SK-N-SH (cell line): ENCODE measurements around the gene DOK6. TPM values are rescaled to one million over a fixed set of nuclear protein-coding genes. Genes with fewer than 3 reads are reported as not detected.

Source experiments
- CTCF ChIA-PET: fragments of 300-600, 350-600 bp; formaldehyde crosslinking; extraction: SDS; loops from one replicate; lab custom pipeline; 2021; lab: Yijun Ruan, JAX
- POLR2A ChIA-PET: fragments of 350-600 bp; sonication (Branson Sonifier 250); formaldehyde crosslinking; extraction: SDS; loops from one replicate; lab custom pipeline; 2020; ENCODE audit warnings: antibody characterized with exemption, inconsistent platforms; lab: Yijun Ruan, JAX
- DNase-seq: peaks from one replicate; pipeline ENCODE4 v3.0.0; 2012
- H2AFZ ChIP-seq: fragments of 200-600 bp; sonication (generic); 2 replicates; pipeline ENCODE4 v1.8.1; 2016; ENCODE audit warnings: antibody characterized with exemption, mild to moderate bottlenecking, low read depth
- H3F3A ChIP-seq: fragments of 200-600 bp; sonication (generic); replicated peaks from 2 replicates; pipeline ENCODE3; 2016; ENCODE audit warnings: antibody characterized with exemption, mild to moderate bottlenecking; ENCODE audit not compliant: insufficient read depth
- H3K27ac ChIP-seq, 2 experiments: fragments of 200-500 bp in 1 of 2; fragments of 200-600 bp in 1 of 2; sonication (Bioruptor generic) in 1 of 2; sonication (generic), shearing (Covaris generic) in 1 of 2; 2 replicates each; pipeline versions ENCODE4 v1.5.1 to v1.6.1; 2014 to 2016; ENCODE audit warnings: low read depth in 2 of 2, inconsistent platforms in 1 of 2, low read length in 1 of 2, mild to moderate bottlenecking in 1 of 2, mixed read lengths in 1 of 2
- H3K27me3 ChIP-seq: fragments of 200-600 bp; sonication (generic), shearing (Covaris generic); 2 replicates; pipeline ENCODE4 v1.6.1; 2016; ENCODE audit warnings: mixed run types; ENCODE audit not compliant: insufficient read depth
- H3K36me3 ChIP-seq, 2 experiments: fragments of 200-500 bp in 1 of 2; fragments of 200-600 bp in 1 of 2; sonication (Bioruptor generic) in 1 of 2; sonication (generic) in 1 of 2; replicated peaks in 1 of 2; 2 replicates each; pipeline versions ENCODE3 to v1.5.1; 2014 to 2016; ENCODE audit warnings: low read length in 1 of 2, mild to moderate bottlenecking in 1 of 2; ENCODE audit not compliant: insufficient read depth in 2 of 2, control insufficient read depth in 1 of 2
- H3K4me1 ChIP-seq, 2 experiments: fragments of 200-500 bp in 1 of 2; fragments of 200-600 bp in 1 of 2; sonication (Bioruptor generic) in 1 of 2; sonication (generic), shearing (Covaris generic) in 1 of 2; 2 replicates each; pipeline versions ENCODE4 v1.5.1 to v1.6.1; 2014 to 2016; ENCODE audit warnings: low read depth in 1 of 2, low read length in 1 of 2, mixed run types in 1 of 2; ENCODE audit not compliant: insufficient read depth in 2 of 2, control insufficient read depth in 1 of 2
- H3K4me2 ChIP-seq: fragments of 200-600 bp; sonication (generic), shearing (Covaris generic); 2 replicates; pipeline ENCODE4 v1.6.1; 2017; ENCODE audit warnings: mixed run types
- H3K4me3 ChIP-seq, 2 experiments: fragments of 200-500 bp in 1 of 2; fragments of 200-600 bp in 1 of 2; sonication (Bioruptor generic) in 1 of 2; sonication (generic), shearing (Covaris generic) in 1 of 2; 2 replicates each; pipeline versions ENCODE4 v1.5.1 to v1.8.1; 2014 to 2016; ENCODE audit warnings: low read depth in 2 of 2, inconsistent platforms in 1 of 2, low read length in 1 of 2, mild to moderate bottlenecking in 1 of 2, mixed read lengths in 1 of 2, moderate library complexity in 1 of 2
- H3K79me2 ChIP-seq: fragments of 200-600 bp; sonication (generic); 2 replicates; pipeline ENCODE4 v1.8.1; 2017; ENCODE audit warnings: mild to moderate bottlenecking; ENCODE audit not compliant: insufficient read depth
- H3K9ac ChIP-seq: fragments of 200-600 bp; sonication (generic); 2 replicates; pipeline ENCODE4 v1.6.1; 2017; ENCODE audit warnings: mixed run types
- H3K9me2 ChIP-seq: fragments of 200-600 bp; sonication (generic); 2 replicates; pipeline ENCODE4 v1.6.1; 2017; ENCODE audit warnings: mixed run types
- H3K9me3 ChIP-seq: fragments of 200-600 bp; sonication (generic); 2 replicates; pipeline ENCODE4 v1.6.1; 2017; ENCODE audit warnings: mixed run types, mild to moderate bottlenecking, moderate library complexity
- H4K20me1 ChIP-seq: fragments of 200-600 bp; sonication (generic); 2 replicates; pipeline ENCODE4 v1.6.1; 2017; ENCODE audit warnings: mild to moderate bottlenecking, mixed run types; ENCODE audit not compliant: insufficient read depth
- CHD2 ChIP-seq: fragments of 150-350 bp; IDR thresholded peaks from 2 replicates; pipeline ENCODE4 v1.6.1; 2018; ENCODE audit warnings: low read length; ENCODE audit not compliant: partially characterized antibody
- EZH2phosphoT487 ChIP-seq: fragments of 200-600 bp; sonication (generic); IDR thresholded peaks from 2 replicates; pipeline ENCODE4 v1.6.1; 2017; ENCODE audit warnings: low read depth, mixed run types, mild to moderate bottlenecking, antibody characterized with exemption, moderate library complexity, borderline replicate concordance
- FOSL2 ChIP-seq: IDR thresholded peaks from 2 replicates; pipeline ENCODE4 v1.4.0; 2012; ENCODE audit warnings: low read depth, mild to moderate bottlenecking, moderate library complexity, borderline replicate concordance
- FOXJ3 ChIP-seq: sonication (generic); formaldehyde crosslinking; IDR thresholded peaks from 2 replicates; pipeline ENCODE4 v1.5.1; 2020; ENCODE audit warnings: mild to moderate bottlenecking, missing genetic modification reagents
- GABPA ChIP-seq: IDR thresholded peaks from 2 replicates; pipeline ENCODE4 v1.4.0; 2012; ENCODE audit warnings: low read depth, mild to moderate bottlenecking
- IRF3 ChIP-seq: fragments of 150-350 bp; IDR thresholded peaks from 2 replicates; pipeline ENCODE4 v1.6.1; 2016; ENCODE audit warnings: mild to moderate bottlenecking, low read depth, low read length
- JUND ChIP-seq: IDR thresholded peaks from 2 replicates; pipeline ENCODE4 v1.4.0; 2012
- MEF2A ChIP-seq: IDR thresholded peaks from 2 replicates; pipeline ENCODE4 v1.4.0; 2012; ENCODE audit warnings: low read depth, borderline replicate concordance
- POLR2AphosphoS5 ChIP-seq: IDR thresholded peaks from 2 replicates; pipeline ENCODE4 v1.6.1; 2012; ENCODE audit warnings: low read depth, low read length
- RAD21 ChIP-seq: IDR thresholded peaks from 2 replicates; pipeline ENCODE4 v1.6.1; 2012; ENCODE audit warnings: mild to moderate bottlenecking, low read length
- RFX5 ChIP-seq: IDR thresholded peaks from 2 replicates; pipeline ENCODE4 v1.6.1; 2012; ENCODE audit warnings: mild to moderate bottlenecking, improper control_type of control experiment, low read length
- RXRA ChIP-seq: IDR thresholded peaks from 2 replicates; pipeline ENCODE4 v1.4.0; 2012; ENCODE audit warnings: low read depth, mild to moderate bottlenecking, borderline replicate concordance
- TCF12 ChIP-seq: IDR thresholded peaks from 2 replicates; pipeline ENCODE4 v1.4.0; 2012
- USF1 ChIP-seq: IDR thresholded peaks from 2 replicates; pipeline ENCODE4 v1.4.0; 2012; ENCODE audit warnings: low read depth, borderline replicate concordance
- YY1 ChIP-seq: IDR thresholded peaks from 2 replicates; pipeline ENCODE4 v1.4.0; 2012; ENCODE audit warnings: low read depth, mild to moderate bottlenecking
- ZBTB33 ChIP-seq: IDR thresholded peaks from 2 replicates; pipeline ENCODE4 v1.4.0; 2012; ENCODE audit warnings: low read depth, borderline replicate concordance
- WGBS: methylation state at CpG from one replicate; pipeline ENCODE4 v1.1.6; 2017; ENCODE audit warnings: low lambda C conversion rate; 5-methylcytosine and 5-hydroxymethylcytosine counted together
- polyA plus RNA-seq, 3 experiments: library from polyadenylated mRNA; depleted of rRNA; stranded (reverse); fragments of >200 nt; gene quantifications; 2 replicates each; pipeline ENCODE4 v1.2.3, GENCODE V29; 2012
- TF ChIP-seq, protein P1 (sequence below): IDR thresholded peaks from 2 replicates; pipeline ENCODE4 v1.4.0; 2012; ENCODE audit warnings: low read depth
- TF ChIP-seq, protein P2 (sequence below): fragments of 150-350 bp; IDR thresholded peaks from 2 replicates; pipeline ENCODE4 v1.6.1; 2017; ENCODE audit warnings: antibody characterized with exemption, low read length, low read depth, borderline replicate concordance

The DOK6 gene
- polyA plus RNA-seq, 1 of the 3 experiments (the other 2 are of a cell fraction) = 3.9 TPM

DNA sequence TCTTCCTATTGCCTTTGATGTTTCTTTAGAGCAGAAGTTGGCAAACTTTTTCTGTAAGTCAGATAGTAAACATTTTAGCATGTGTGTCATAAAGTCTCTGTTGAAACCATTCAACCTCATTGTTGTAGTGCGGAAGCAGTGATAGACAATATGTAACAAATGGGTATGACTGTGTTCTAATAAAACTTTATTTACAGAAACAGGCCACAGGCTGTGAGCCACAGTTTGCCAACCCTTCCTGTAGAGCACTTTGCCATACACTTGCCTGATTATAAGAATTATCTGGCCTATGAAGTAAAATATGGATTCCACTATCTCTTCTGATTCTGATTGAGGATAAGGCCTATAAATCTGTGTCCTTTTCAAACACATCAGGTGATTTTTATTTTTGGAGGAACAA lies 237.4 kb downstream of the DOK6 start:
- 61% methylated on average over 1 of the region's 1 CpG for WGBS
- H3K27me3 ChIP-seq = no peaks in the 10 kb centered on the region
- no peak overlapping the region for H3K9ac ChIP-seq
- no peaks in the 10 kb centered on the region for H3F3A ChIP-seq
- TF ChIP-seq JUND (no peak), RXRA (no peak), FOXJ3 (no peak), FOSL2 (no peak), RAD21 (no peak), CHD2 (no peak), EZH2phosphoT487 (no peak), ZBTB33 (no peak), TCF12 (no peak), POLR2AphosphoS5 (no peak), GABPA (no peak), USF1 (no peak), IRF3 (no peak), RFX5 (no peak), MEF2A (no peak), YY1 (no peak)
- TF ChIP-seq, protein P1, sequence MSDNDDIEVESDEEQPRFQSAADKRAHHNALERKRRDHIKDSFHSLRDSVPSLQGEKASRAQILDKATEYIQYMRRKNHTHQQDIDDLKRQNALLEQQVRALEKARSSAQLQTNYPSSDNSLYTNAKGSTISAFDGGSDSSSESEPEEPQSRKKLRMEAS = no peak
- TF ChIP-seq, protein P2, sequence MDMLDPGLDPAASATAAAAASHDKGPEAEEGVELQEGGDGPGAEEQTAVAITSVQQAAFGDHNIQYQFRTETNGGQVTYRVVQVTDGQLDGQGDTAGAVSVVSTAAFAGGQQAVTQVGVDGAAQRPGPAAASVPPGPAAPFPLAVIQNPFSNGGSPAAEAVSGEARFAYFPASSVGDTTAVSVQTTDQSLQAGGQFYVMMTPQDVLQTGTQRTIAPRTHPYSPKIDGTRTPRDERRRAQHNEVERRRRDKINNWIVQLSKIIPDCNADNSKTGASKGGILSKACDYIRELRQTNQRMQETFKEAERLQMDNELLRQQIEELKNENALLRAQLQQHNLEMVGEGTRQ = no peak
- no peak overlapping the region for H3K4me2 ChIP-seq
- H3K9me3 ChIP-seq = no peaks in the 10 kb centered on the region
- no peaks in the 10 kb centered on the region for H3K9me2 ChIP-seq
- H3K79me2 ChIP-seq = no peaks in the 10 kb centered on the region
- H3K36me3 ChIP-seq = no peaks in the 10 kb centered on the region
- no peak overlapping the region for H2AFZ ChIP-seq
- no peaks in the 10 kb centered on the region; a peak in 1 of 4 replicates for H3K4me1 ChIP-seq
- CTCF ChIA-PET = no interaction called here
- DNase-seq = no peak
- no peak overlapping the region for H3K4me3 ChIP-seq
- no peaks in the 10 kb centered on the region for H4K20me1 ChIP-seq
- POLR2A ChIA-PET = no interaction called here
- H3K27ac ChIP-seq = no peak overlapping the region
